Osteoblast (primary cell): ENCODE results near the gene GREB1L. TPM values are rescaled to one million over a fixed set of nuclear protein-coding genes. Genes with fewer than 3 reads are reported as not detected.
A peak's percentile ranks its signal among the peaks of the same experiment; 100 is the strongest.

Experiments used
- DNase-seq: peaks from one replicate; pipeline ENCODE4 v3.0.0; 2011; ENCODE audit warnings: low spot score, mixed read lengths; ENCODE audit not compliant: insufficient read length; ENCODE audit errors: missing footprints
- H2AFZ ChIP-seq: 2 replicates; pipeline ENCODE4 v1.6.0; 2011; ENCODE audit warnings: mild to moderate bottlenecking, low read length
- H3K27ac ChIP-seq: 2 replicates; pipeline ENCODE4 v1.5.1; 2011; ENCODE audit warnings: mild to moderate bottlenecking, low read depth, low read length, moderate library complexity
- H3K27me3 ChIP-seq: 2 replicates; pipeline ENCODE4 v1.6.0; 2012; ENCODE audit warnings: mild to moderate bottlenecking, control low read depth, inconsistent platforms, low read length, moderate library complexity; ENCODE audit not compliant: insufficient read depth
- H3K36me3 ChIP-seq: 2 replicates; pipeline ENCODE4 v1.5.1; 2011; ENCODE audit warnings: mild to moderate bottlenecking, low read length, control low read depth, moderate library complexity; ENCODE audit not compliant: insufficient read depth
- H3K4me1 ChIP-seq: 2 replicates; pipeline ENCODE4 v1.5.1; 2011; ENCODE audit warnings: mild to moderate bottlenecking, low read length, control low read depth, moderate library complexity; ENCODE audit not compliant: insufficient read depth
- H3K4me2 ChIP-seq: 2 replicates; pipeline ENCODE4 v1.6.0; 2011; ENCODE audit warnings: mild to moderate bottlenecking, low read length; ENCODE audit not compliant: insufficient read depth
- H3K4me3 ChIP-seq: fragments of 200-600 bp; sonication (generic); 3 replicates; pipeline ENCODE4 v1.5.1; 2012; ENCODE audit warnings: mild to moderate bottlenecking, low read length, inconsistent platforms; ENCODE audit not compliant: insufficient read depth
- H3K79me2 ChIP-seq: 2 replicates; pipeline ENCODE4 v1.6.0; 2012; ENCODE audit warnings: mild to moderate bottlenecking, low read length, control low read depth, inconsistent platforms; ENCODE audit not compliant: insufficient read depth
- H3K9me3 ChIP-seq: 2 replicates; pipeline ENCODE4 v1.5.1; 2011; ENCODE audit warnings: low read depth, low read length, control low read depth
- H4K20me1 ChIP-seq: 2 replicates; pipeline ENCODE4 v1.6.0; 2012; ENCODE audit warnings: mild to moderate bottlenecking, low read length, control low read depth; ENCODE audit not compliant: insufficient read depth
- total RNA-seq: library from RNA; depleted of rRNA; stranded (reverse); fragments of >200 nt; gene quantifications from 2 replicates; pipeline ENCODE4 v1.2.3, GENCODE V29; 2012
- TF ChIP-seq, protein P1 (sequence below): IDR thresholded peaks from 2 replicates; pipeline ENCODE4 v1.5.1; 2011; ENCODE audit warnings: mild to moderate bottlenecking, low read depth, low read length, moderate library complexity; ENCODE audit errors: extremely low read depth

Gene GREB1L
- total RNA-seq, 1 donor: 0.36 TPM

DNA sequence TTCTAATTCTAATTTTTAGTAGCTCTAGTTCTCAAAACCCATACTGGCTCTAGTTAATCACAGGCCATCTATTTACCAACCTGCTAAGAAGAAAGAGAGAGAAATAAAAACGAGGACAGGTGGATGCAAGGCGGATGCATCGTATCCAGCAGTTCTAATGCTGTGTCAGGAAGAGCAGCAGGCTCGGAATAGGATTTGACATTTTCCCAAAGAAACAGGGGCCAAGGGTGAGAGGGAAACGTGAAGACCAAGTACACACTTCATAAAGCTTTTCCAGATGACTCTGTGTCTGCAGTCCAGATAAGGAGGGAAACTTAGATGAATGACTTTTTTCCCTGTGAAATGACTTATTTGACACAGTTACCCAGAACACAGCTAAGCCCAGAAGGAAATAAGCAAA lies 241.0 kb downstream of the GREB1L start:
- Histone ChIP-seq H3K27ac (no peak overlapping the region), H3K4me1 (peaks cover 7% of the 10 kb centered on the region), H4K20me1 (no peaks in the 10 kb centered on the region), H3K36me3 (no peaks in the 10 kb centered on the region), H3K4me3 (no peak overlapping the region), H3K79me2 (no peaks in the 10 kb centered on the region), H3K4me2 (no peak overlapping the region), H2AFZ (no peak overlapping the region), H3K9me3 (no peaks in the 10 kb centered on the region), H3K27me3 (no peaks in the 10 kb centered on the region)
- DNase-seq: no peak
- TF ChIP-seq, protein P1, sequence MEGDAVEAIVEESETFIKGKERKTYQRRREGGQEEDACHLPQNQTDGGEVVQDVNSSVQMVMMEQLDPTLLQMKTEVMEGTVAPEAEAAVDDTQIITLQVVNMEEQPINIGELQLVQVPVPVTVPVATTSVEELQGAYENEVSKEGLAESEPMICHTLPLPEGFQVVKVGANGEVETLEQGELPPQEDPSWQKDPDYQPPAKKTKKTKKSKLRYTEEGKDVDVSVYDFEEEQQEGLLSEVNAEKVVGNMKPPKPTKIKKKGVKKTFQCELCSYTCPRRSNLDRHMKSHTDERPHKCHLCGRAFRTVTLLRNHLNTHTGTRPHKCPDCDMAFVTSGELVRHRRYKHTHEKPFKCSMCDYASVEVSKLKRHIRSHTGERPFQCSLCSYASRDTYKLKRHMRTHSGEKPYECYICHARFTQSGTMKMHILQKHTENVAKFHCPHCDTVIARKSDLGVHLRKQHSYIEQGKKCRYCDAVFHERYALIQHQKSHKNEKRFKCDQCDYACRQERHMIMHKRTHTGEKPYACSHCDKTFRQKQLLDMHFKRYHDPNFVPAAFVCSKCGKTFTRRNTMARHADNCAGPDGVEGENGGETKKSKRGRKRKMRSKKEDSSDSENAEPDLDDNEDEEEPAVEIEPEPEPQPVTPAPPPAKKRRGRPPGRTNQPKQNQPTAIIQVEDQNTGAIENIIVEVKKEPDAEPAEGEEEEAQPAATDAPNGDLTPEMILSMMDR: no peak

GRCh38 chr18:21484851-21485636 lies 243.0 kb downstream of the GREB1L start:
- TF ChIP-seq, protein P1: no peak
- Histone ChIP-seq H3K79me2 (no peaks in the 10 kb centered on the region), H3K9me3 (no peaks in the 10 kb centered on the region), H4K20me1 (no peaks in the 10 kb centered on the region), H3K36me3 (no peaks in the 10 kb centered on the region), H3K27me3 (no peaks in the 10 kb centered on the region), H3K4me1 (peaks cover 7% of the 10 kb centered on the region), H2AFZ (no peak overlapping the region), H3K4me3 (no peak overlapping the region), H3K4me2 (no peak overlapping the region), H3K27ac (no peak overlapping the region)
- peak; percentile 57 for DNase-seq

DNA sequence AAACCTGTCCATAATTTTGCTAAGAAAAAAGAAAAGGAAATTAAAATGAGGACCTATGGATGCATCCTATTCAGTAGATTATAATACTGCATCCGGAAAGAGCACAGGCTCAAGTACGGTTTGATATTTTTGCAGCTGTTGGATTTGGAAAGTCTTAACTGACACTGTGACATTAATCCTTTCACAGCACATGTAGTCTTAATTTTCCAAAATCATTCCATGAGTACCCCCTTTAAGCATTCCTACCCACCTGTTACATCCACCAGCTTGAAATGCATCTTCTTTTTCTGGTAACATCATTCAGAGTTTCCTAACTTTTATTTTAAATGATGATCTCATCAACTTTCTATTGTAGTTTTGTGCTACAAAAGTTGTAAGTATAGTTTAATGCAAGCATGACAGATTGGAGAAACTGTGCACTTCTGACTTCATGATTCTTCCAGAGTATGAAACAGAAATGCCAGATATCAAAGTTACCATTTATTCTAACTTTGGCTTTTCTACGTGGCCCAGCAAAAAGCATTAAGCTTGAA lies 244.9 kb downstream of the GREB1L start:
- Histone ChIP-seq H3K4me3 (no peak overlapping the region), H3K79me2 (no peaks in the 10 kb centered on the region), H4K20me1 (no peaks in the 10 kb centered on the region), H3K4me2 (no peak overlapping the region), H3K27me3 (no peaks in the 10 kb centered on the region), H3K36me3 (no peaks in the 10 kb centered on the region), H3K27ac (no peak overlapping the region), H3K9me3 (no peaks in the 10 kb centered on the region), H2AFZ (no peak overlapping the region), H3K4me1 (peaks cover 7% of the 10 kb centered on the region)
- TF ChIP-seq, protein P1: no peak
- DNase-seq: no peak

- no peak overlapping the region for H3K4me2 ChIP-seq
- no peaks in the 10 kb centered on the region for H3K36me3 ChIP-seq
- H2AFZ ChIP-seq: no peak overlapping the region
- no peaks in the 10 kb centered on the region for H4K20me1 ChIP-seq
- no peaks in the 10 kb centered on the region for H3K27me3 ChIP-seq
- no peak overlapping the region for H3K27ac ChIP-seq
- peaks cover 7% of the 10 kb centered on the region for H3K4me1 ChIP-seq
- no peaks in the 10 kb centered on the region for H3K9me3 ChIP-seq
- H3K79me2 ChIP-seq: no peaks in the 10 kb centered on the region
- H3K4me3 ChIP-seq: no peak overlapping the region
- DNase-seq: peak; percentile 93
- TF ChIP-seq, protein P1: peak; percentile 90
These were observed 247.2 kb downstream of the GREB1L start for GRCh38 chr18:21489119-21489750.
